Mesothelial cell of epicardium (in vitro differentiated cells): ENCODE data around the gene RANBP3L. TPM values are rescaled to one million over a fixed set of nuclear protein-coding genes. Genes with fewer than 3 reads are reported as not detected.

Experiments
- DNase-seq, 2 experiments: peaks; one replicate each; pipeline ENCODE4 v3.0.0; 2021; ENCODE audit warnings: low spot score in 2 of 2; ENCODE audit not compliant: unreplicated experiment in 2 of 2
- H3K27ac Mint-ChIP-seq: 2 replicates; pipeline ENCODE4 v1.8.0; 2021; ENCODE audit warnings: mixed read lengths
- H3K27me3 Mint-ChIP-seq: 2 replicates; pipeline ENCODE4 v1.8.0; 2021; ENCODE audit warnings: low read depth, mixed read lengths
- H3K36me3 Mint-ChIP-seq: 2 replicates; pipeline ENCODE4 v1.8.0; 2021; ENCODE audit warnings: mixed read lengths
- H3K4me1 Mint-ChIP-seq: 2 replicates; pipeline ENCODE4 v1.8.0; 2021; ENCODE audit warnings: mixed read lengths
- H3K4me3 Mint-ChIP-seq: 2 replicates; pipeline ENCODE4 v1.8.0; 2021; ENCODE audit warnings: mild to moderate bottlenecking, moderate library complexity, mixed read lengths
- H3K9me3 Mint-ChIP-seq: 2 replicates; pipeline ENCODE4 v1.8.0; 2021; ENCODE audit warnings: mixed read lengths
- CTCF ChIP-seq: fragments of 200-600 bp; sonication (generic); IDR thresholded peaks from one replicate; pipeline ENCODE4 v1.5.0; 2021; ENCODE audit warnings: antibody characterized with exemption; ENCODE audit not compliant: unreplicated experiment
- total RNA-seq: library from RNA; stranded (reverse); gene quantifications from 3 replicates; pipeline ENCODE4 v1.2.1, GENCODE V29; 2021

The RANBP3L gene
- total RNA-seq, 1 donor from 2014 or later: 1.0 TPM

- no peak overlapping the region for H3K4me3 Mint-ChIP-seq
- peaks cover 3% of the 10 kb centered on the region for H3K4me1 Mint-ChIP-seq
- no peaks in the 10 kb centered on the region for H3K9me3 Mint-ChIP-seq
- no peaks in the 10 kb centered on the region for H3K36me3 Mint-ChIP-seq
- no peak for DNase-seq
- no peak overlapping the region for H3K27ac Mint-ChIP-seq
- TF ChIP-seq CTCF: no peak
- H3K27me3 Mint-ChIP-seq: no peaks in the 10 kb centered on the region
Observed at GRCh38 chr5:36252722-36253365, 48.9 kb downstream of the RANBP3L start.

- Mint-ChIP-seq H3K4me3 (no peak overlapping the region), H3K4me1 (peaks cover 3% of the 10 kb centered on the region), H3K27me3 (no peaks in the 10 kb centered on the region)
Observed at GRCh38 chr5:36251218-36251617, 50.5 kb downstream of the RANBP3L start.

GRCh38 chr5:36250427-36250826 is 51.3 kb downstream of the RANBP3L start:
- Mint-ChIP-seq H3K36me3 (no peaks in the 10 kb centered on the region), H3K4me3 (no peak overlapping the region), H3K9me3 (no peaks in the 10 kb centered on the region), H3K27ac (no peak overlapping the region), H3K27me3 (no peaks in the 10 kb centered on the region), H3K4me1 (peaks cover 3% of the 10 kb centered on the region)
- no peak for TF ChIP-seq CTCF
- DNase-seq: no peak

More at GRCh38 chr5:36251218-36251617, 50.5 kb downstream of the RANBP3L start:
- no peak for DNase-seq
- H3K36me3 Mint-ChIP-seq: no peaks in the 10 kb centered on the region
- H3K9me3 Mint-ChIP-seq: no peaks in the 10 kb centered on the region
- no peak for TF ChIP-seq CTCF
- H3K27ac Mint-ChIP-seq: no peak overlapping the region

GRCh38 chr5:36246036-36246800 is 55.5 kb downstream of the RANBP3L start:
- Mint-ChIP-seq H3K27ac (no peak overlapping the region), H3K36me3 (no peaks in the 10 kb centered on the region), H3K4me1 (peaks cover 8% of the 10 kb centered on the region), H3K4me3 (no peak overlapping the region), H3K27me3 (no peaks in the 10 kb centered on the region), H3K9me3 (no peaks in the 10 kb centered on the region)
- no peak for DNase-seq
- no peak for TF ChIP-seq CTCF

GRCh38 chr5:36244076-36244475 is 57.6 kb downstream of the RANBP3L start:
- no peaks in the 10 kb centered on the region for H3K9me3 Mint-ChIP-seq
- no peak for DNase-seq
- H3K4me3 Mint-ChIP-seq: no peak overlapping the region
- H3K27ac Mint-ChIP-seq: peak overlapping the region; percentile 43
- TF ChIP-seq CTCF: no peak
- H3K4me1 Mint-ChIP-seq: peaks cover 23% of the 10 kb centered on the region
- H3K36me3 Mint-ChIP-seq: no peaks in the 10 kb centered on the region
- H3K27me3 Mint-ChIP-seq: no peaks in the 10 kb centered on the region
